Adrenal gland (tissue), 5 donors: ENCODE data around the gene CCDC83.

Source experiments
- CTCF ChIP-seq, 6 experiments: fragments of 450-650 bp in 4 of 6; fragments of 200-600 bp in 2 of 6; sonication (generic) in 1 of 6; IDR thresholded peaks; 1 replicate in 5 of 6; 2 replicates in 1 of 6; pipeline versions ENCODE4 v1.5.1 to v1.8.0; 2016 to 2021; ENCODE audit warnings: antibody characterized with exemption in 6 of 6, mild to moderate bottlenecking in 2 of 6, moderate library complexity in 1 of 6
- POLR2A ChIP-seq, 2 donors: fragments of 450-650 bp; IDR thresholded peaks; one replicate each; pipeline ENCODE4 v1.6.1; 2017; ENCODE audit warnings: antibody characterized with exemption in 2 of 2, mild to moderate bottlenecking in 2 of 2, moderate library complexity in 1 of 2
- donor health status: DM: no; HTN: no; CAD: no.

GRCh38 chr11:85893395-85893794 is 38.2 kb downstream of the CCDC83 start:
- TF ChIP-seq POLR2A (IDR thresholded peaks at IDR 0.05), result no peak
- TF ChIP-seq CTCF (IDR thresholded peaks at IDR 0.05), result no peak
